Measurements from ENCODE around the gene COX6B2. TPM values are rescaled to one million over a fixed set of nuclear protein-coding genes. Genes with fewer than 3 reads are reported as not detected.

The COX6B2 gene
- total RNA-seq, 1 donor from 2014 or later: not detected

DNA sequence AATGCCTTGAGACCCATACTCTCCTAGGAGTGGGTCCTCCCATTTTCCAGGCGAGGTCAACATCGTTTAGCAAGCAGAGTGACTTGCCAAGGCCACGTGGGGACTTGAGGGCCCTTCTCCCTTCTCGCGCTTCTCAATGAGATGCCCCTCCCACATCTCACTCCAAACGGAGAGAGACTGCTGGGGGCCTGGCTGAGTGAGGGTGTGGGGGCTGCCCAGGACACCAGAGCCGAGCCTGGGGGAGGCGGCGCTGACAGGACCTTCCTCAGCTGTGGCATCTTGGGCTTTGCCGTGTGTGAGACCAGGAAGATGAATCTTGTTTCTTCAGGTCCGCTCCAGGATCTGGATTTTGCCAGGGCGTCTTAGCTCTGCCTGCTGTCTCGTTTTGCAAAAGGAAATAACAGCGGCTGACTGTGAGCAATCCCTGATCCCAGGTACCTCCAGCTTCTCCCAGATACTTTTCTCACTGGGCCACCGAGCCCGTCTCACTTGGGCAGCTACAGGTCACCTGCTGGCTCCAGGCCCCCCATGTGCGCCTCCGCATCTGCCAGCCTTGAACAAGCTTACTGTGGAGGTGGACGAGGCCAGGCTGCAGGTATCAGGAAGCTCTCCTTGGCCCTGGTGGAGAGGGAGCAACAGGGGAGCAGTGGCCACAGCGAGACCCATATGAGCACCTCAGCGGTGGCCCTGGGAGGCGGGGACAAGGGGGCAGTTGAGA is 6.0 kb downstream of the COX6B2 start:
- H3K4me1 ChIP-seq: peaks cover 5% of the 10 kb centered on the region
- H3K9me3 ChIP-seq (replicated peaks): no peaks in the 10 kb centered on the region
- peaks cover 13% of the 10 kb centered on the region for H3K36me3 ChIP-seq
- DNase-seq: no peak
- TF ChIP-seq CTCF (IDR thresholded peaks at IDR 0.05; ENCODE audit: borderline replicate concordance): no peak
- intact Hi-C loops (cut with micrococcal nuclease): no loop called here
- H3K4me3 ChIP-seq: no peak overlapping the region
- no peak overlapping the region for H3K27ac ChIP-seq (replicated peaks)
- H3K27me3 ChIP-seq (ENCODE audit: low read depth): peaks cover 38% of the 10 kb centered on the region

- TF ChIP-seq CTCF (IDR thresholded peaks at IDR 0.05; ENCODE audit: borderline replicate concordance): no peak
- Histone ChIP-seq H3K27me3 (ENCODE audit: low read depth) (peaks cover 28% of the 10 kb centered on the region), H3K4me3 (no peak overlapping the region), H3K27ac (replicated peaks) (no peak overlapping the region), H3K4me1 (no peaks in the 10 kb centered on the region), H3K36me3 (peaks cover 23% of the 10 kb centered on the region), H3K9me3 (replicated peaks) (no peaks in the 10 kb centered on the region)
- intact Hi-C loops (cut with micrococcal nuclease): no loop called here
- DNase-seq: no peak
Measured at GRCh38 chr19:55347442-55348009, 7.0 kb downstream of the COX6B2 start.

DNA sequence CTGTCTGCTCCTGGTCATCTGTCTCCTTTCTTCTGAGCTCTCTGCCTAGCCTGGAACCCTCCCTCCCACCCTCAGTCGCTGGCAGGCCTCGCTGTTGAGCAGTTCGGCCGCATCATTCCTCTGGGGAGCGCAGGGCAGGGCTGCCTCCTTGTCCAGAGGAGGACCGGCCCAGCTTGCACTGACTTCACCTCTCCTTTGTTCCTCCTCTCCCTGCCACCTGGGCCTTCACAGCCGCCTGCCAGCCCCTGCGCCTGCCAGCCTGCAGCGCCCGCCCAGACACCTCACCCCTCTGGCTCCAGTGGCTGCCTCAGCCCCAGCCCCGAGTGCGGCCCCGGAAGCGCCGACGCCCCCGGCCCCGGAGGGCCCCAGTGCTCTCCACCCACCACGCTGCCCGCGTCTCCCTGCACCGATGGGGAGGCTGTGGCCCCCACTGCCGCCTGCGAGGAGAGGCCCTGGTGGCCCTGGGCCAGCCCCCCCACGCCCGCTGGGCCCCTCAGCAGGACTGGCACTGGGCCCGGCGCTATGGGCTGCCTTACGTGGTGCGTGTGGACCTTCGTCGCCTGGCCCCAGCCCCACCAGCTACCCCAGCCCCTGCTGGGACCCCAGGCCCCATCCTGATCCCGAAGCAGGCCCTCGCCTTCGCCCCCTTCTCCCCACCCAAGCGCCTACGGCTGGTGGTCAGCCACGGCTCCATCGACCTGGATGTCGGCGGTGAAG is 7.6 kb downstream of the COX6B2 start:
- no peaks in the 10 kb centered on the region for H3K9me3 ChIP-seq (replicated peaks)
- no peak for DNase-seq
- TF ChIP-seq CTCF (IDR thresholded peaks at IDR 0.05; ENCODE audit: borderline replicate concordance): no peak
- H3K27ac ChIP-seq (replicated peaks): no peak overlapping the region
- peaks cover 22% of the 10 kb centered on the region for H3K27me3 ChIP-seq (ENCODE audit: low read depth)
- no peak overlapping the region for H3K4me3 ChIP-seq
- H3K36me3 ChIP-seq: peaks cover 29% of the 10 kb centered on the region
- peaks cover under 1% of the 10 kb centered on the region for H3K4me1 ChIP-seq
- intact Hi-C loops (cut with micrococcal nuclease): no loop called here

GRCh38 chr19:55345818-55346724 is 8.4 kb downstream of the COX6B2 start:
- H3K27ac ChIP-seq (replicated peaks): no peak overlapping the region
- peaks cover 14% of the 10 kb centered on the region for H3K27me3 ChIP-seq (ENCODE audit: low read depth)
- no peaks in the 10 kb centered on the region for H3K9me3 ChIP-seq (replicated peaks)
- H3K4me1 ChIP-seq: peaks cover 8% of the 10 kb centered on the region
- DNase-seq: peak; percentile 45
- H3K4me3 ChIP-seq: no peak overlapping the region
- no peak for TF ChIP-seq CTCF (IDR thresholded peaks at IDR 0.05; ENCODE audit: borderline replicate concordance)
- peaks cover 30% of the 10 kb centered on the region for H3K36me3 ChIP-seq
- intact Hi-C loops (cut with micrococcal nuclease): no loop called here

Data from left ventricle myocardium inferior (tissue), 1 donor.